Panc1 (cell line): Measurements from ENCODE around the gene TSPAN15.

Experiments used
- POLR2AphosphoS5 ChIP-seq: IDR thresholded peaks from 2 replicates; pipeline ENCODE4 v1.6.1; 2012; ENCODE audit warnings: mild to moderate bottlenecking, low read depth, low read length, moderate library complexity
- SIN3A ChIP-seq: IDR thresholded peaks from 2 replicates; pipeline ENCODE4 v1.6.1; 2012; ENCODE audit warnings: low read depth, mild to moderate bottlenecking, low read length, moderate library complexity, borderline replicate concordance; ENCODE audit not compliant: insufficient read depth
- TF ChIP-seq, protein P1 (sequence below): fragments of 450-650 bp; IDR thresholded peaks from 2 replicates; pipeline ENCODE4 v1.5.1; 2017; ENCODE audit warnings: mild to moderate bottlenecking

GRCh38 chr10:69409968-69410367 is 41.3 kb upstream of the TSPAN15 start:
- TF ChIP-seq, protein P1, sequence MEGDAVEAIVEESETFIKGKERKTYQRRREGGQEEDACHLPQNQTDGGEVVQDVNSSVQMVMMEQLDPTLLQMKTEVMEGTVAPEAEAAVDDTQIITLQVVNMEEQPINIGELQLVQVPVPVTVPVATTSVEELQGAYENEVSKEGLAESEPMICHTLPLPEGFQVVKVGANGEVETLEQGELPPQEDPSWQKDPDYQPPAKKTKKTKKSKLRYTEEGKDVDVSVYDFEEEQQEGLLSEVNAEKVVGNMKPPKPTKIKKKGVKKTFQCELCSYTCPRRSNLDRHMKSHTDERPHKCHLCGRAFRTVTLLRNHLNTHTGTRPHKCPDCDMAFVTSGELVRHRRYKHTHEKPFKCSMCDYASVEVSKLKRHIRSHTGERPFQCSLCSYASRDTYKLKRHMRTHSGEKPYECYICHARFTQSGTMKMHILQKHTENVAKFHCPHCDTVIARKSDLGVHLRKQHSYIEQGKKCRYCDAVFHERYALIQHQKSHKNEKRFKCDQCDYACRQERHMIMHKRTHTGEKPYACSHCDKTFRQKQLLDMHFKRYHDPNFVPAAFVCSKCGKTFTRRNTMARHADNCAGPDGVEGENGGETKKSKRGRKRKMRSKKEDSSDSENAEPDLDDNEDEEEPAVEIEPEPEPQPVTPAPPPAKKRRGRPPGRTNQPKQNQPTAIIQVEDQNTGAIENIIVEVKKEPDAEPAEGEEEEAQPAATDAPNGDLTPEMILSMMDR: no peak
- TF ChIP-seq POLR2AphosphoS5: no peak
- TF ChIP-seq SIN3A: no peak
